Spleen (tissue), 11 donors: ENCODE measurements around the gene TRABD2B. TPM values are rescaled to one million over a fixed set of nuclear protein-coding genes. Genes with fewer than 3 reads are reported as not detected.

Source experiments
- DNase-seq: peaks from one replicate; pipeline ENCODE4 v3.0.0-alpha.2; 2020
- H3K27ac ChIP-seq, 8 donors: fragments of 200-600 bp; sonication (generic) in 7 of 8; 1 replicate in 4 of 8; 2 replicates in 4 of 8; pipeline versions ENCODE4 v1.5.0 to v1.8.0; 2016 to 2021; ENCODE audit warnings: inconsistent platforms in 4 of 8, mild to moderate bottlenecking in 4 of 8, moderate library complexity in 1 of 8
- H3K27me3 ChIP-seq, 7 donors: fragments of 200-600 bp; sonication (generic) in 6 of 7; replicated peaks in 1 of 7; 1 replicate in 4 of 7; 2 replicates in 3 of 7; pipeline versions ENCODE4 v1.5.0 to v1.8.0; 2016 to 2021; ENCODE audit warnings: inconsistent platforms in 3 of 7, mild to moderate bottlenecking in 1 of 7
- H3K36me3 ChIP-seq, 6 donors: fragments of 200-600 bp; sonication (generic) in 5 of 6; 1 replicate in 4 of 6; 2 replicates in 2 of 6; pipeline versions ENCODE4 v1.5.0 to v1.8.0; 2016 to 2021; ENCODE audit warnings: inconsistent platforms in 2 of 6
- H3K4me1 ChIP-seq, 6 donors: fragments of 200-600 bp; sonication (generic) in 5 of 6; 1 replicate in 3 of 6; 2 replicates in 3 of 6; pipeline versions ENCODE4 v1.5.0 to v1.8.0; 2016 to 2021; ENCODE audit warnings: inconsistent platforms in 3 of 6
- H3K4me3 ChIP-seq, 8 donors: fragments of 200-600 bp; sonication (generic) in 7 of 8; 1 replicate in 4 of 8; 2 replicates in 4 of 8; pipeline versions ENCODE4 v1.5.0 to v1.8.0; 2016 to 2021; ENCODE audit warnings: inconsistent platforms in 4 of 8, mild to moderate bottlenecking in 4 of 8, moderate library complexity in 2 of 8
- H3K9me3 ChIP-seq, 8 donors: fragments of 200-600 bp; sonication (generic) in 7 of 8; 1 replicate in 4 of 8; 2 replicates in 4 of 8; pipeline versions ENCODE4 v1.5.0 to v1.8.0; 2016 to 2021; ENCODE audit warnings: inconsistent platforms in 4 of 8
- CTCF ChIP-seq, 11 experiments: fragments of 200-600 bp in 7 of 11; fragments of 450-650 bp in 4 of 11; sonication (generic) in 4 of 11; IDR thresholded peaks in 8 of 11; conservative IDR thresholded peaks in 3 of 11; 1 replicate in 7 of 11; 2 replicates in 4 of 11; pipeline versions ENCODE4 v1.4.0 to v1.8.0; 2016 to 2021; ENCODE audit warnings: antibody characterized with exemption in 11 of 11, inconsistent platforms in 4 of 11, mild to moderate bottlenecking in 1 of 11
- POLR2A ChIP-seq, 3 donors: fragments of 450-650 bp; IDR thresholded peaks; one replicate each; pipeline ENCODE4 v1.5.1; 2017; ENCODE audit warnings: antibody characterized with exemption in 3 of 3, mild to moderate bottlenecking in 1 of 3
- POLR2AphosphoS5 ChIP-seq, 3 donors: sonication (generic); formaldehyde crosslinking; IDR thresholded peaks; one replicate each; pipeline ENCODE4 v1.5.1; 2017; ENCODE audit warnings: antibody characterized with exemption in 3 of 3
- WGBS, 5 donors: extraction: QIAGEN DNeasy Blood & Tissue Kit in 3 of 5; methylation state at CpG; one replicate each; pipeline versions ENCODE4 v1.1.5 to v1.1.7; 2013 to 2018; 5-methylcytosine and 5-hydroxymethylcytosine counted together
- intact Hi-C: fragments of 100-400 bp; cut with DNase I; formaldehyde crosslinking; loops from one replicate; pipeline ENCODE4 v1.15.0; 2023; ENCODE audit warnings: low total_unique reads
- polyA plus RNA-seq, 3 donors: library from polyadenylated mRNA; stranded (reverse); fragments of 200-250 nt; gene quantifications; one replicate each; pipeline ENCODE4 v1.2.1, GENCODE V29; 2013
- total RNA-seq, 7 donors: library from RNA; depleted of rRNA in 3 of 7; stranded (reverse); fragments of >200 nt in 3 of 7; fragmentation: NEBNext Ultra II Directional in 4 of 7; extraction: Animal tissue kit (Norgen Biotek cat#: 25700) in 4 of 7; gene quantifications; one replicate each; pipeline versions ENCODE4 v1.1.0 to v1.2.1, GENCODE V29; 2016 to 2021
- donor health status: healthy with polysubstance abuse.
- donor health status: DM: no; HTN: no; CAD: no; lungs with moderate emphysema.
- donor health status: DM: no; HTN: no; CAD: no.
- donor health status: Bipolar disorder and iron deficiency.
- donor health status: healthy.
- donor health status: DM: no; HTN: no; CAD: no.
- donor health status: DM: yes; HTN: yes; CAD: no.

Gene TRABD2B
- total and polyA plus RNA-seq, 10 donors = 0.11 to 3.5 (median 0.64) TPM

GRCh38 chr1:48040154-48040553 lies 43.0 kb upstream of the TRABD2B start:
- H3K27me3 ChIP-seq = peaks cover 0 to 5% (median 0%) of the 10 kb centered on the region in 7 donors
- peaks cover 0 to 23% (median 10%) of the 10 kb centered on the region in 6 donors for H3K4me1 ChIP-seq
- TF ChIP-seq POLR2A (IDR thresholded peaks at IDR 0.05) = no peak
- TF ChIP-seq CTCF (IDR thresholded peaks at IDR 0.05 in 8 of 11, conservative IDR thresholded peaks at IDR 0.05 in 3 of 11) = no peak
- TF ChIP-seq POLR2AphosphoS5 (IDR thresholded peaks at IDR 0.05) = no peak
- no peak for DNase-seq
- no peaks in the 10 kb centered on the region for H3K9me3 ChIP-seq
- peak overlapping the region in 1 of 8 donors; percentile 40 for H3K27ac ChIP-seq
- WGBS, 5 donors = 51 to 77% (median 67%) methylated on average over 6 of the region's 6 CpGs
- intact Hi-C loops = no loop called here
- no peak overlapping the region for H3K4me3 ChIP-seq
- H3K36me3 ChIP-seq = no peaks in the 10 kb centered on the region

GRCh38 chr1:48039088-48040054 lies 42.2 kb upstream of the TRABD2B start:
- Histone ChIP-seq H3K9me3 (no peaks in the 10 kb centered on the region), H3K4me3 (no peak overlapping the region), H3K27me3 (peaks cover 0 to 5% (median 0%) of the 10 kb centered on the region in 7 donors), H3K27ac (peak overlapping the region in 1 of 8 donors; percentile 40), H3K36me3 (no peaks in the 10 kb centered on the region), H3K4me1 (peaks cover 0 to 23% (median 10%) of the 10 kb centered on the region in 6 donors)
- intact Hi-C loops = no loop called here
- no peak for TF ChIP-seq POLR2A (IDR thresholded peaks at IDR 0.05)
- TF ChIP-seq CTCF (IDR thresholded peaks at IDR 0.05 in 8 of 11, conservative IDR thresholded peaks at IDR 0.05 in 3 of 11) = no peak
- no peak for TF ChIP-seq POLR2AphosphoS5 (IDR thresholded peaks at IDR 0.05)
- 41 to 53% (median 50%) methylated on average over 12 of the region's 12 CpGs for WGBS, 5 donors
- DNase-seq = no peak

GRCh38 chr1:48038270-48038767 lies 41.1 kb upstream of the TRABD2B start:
- no peaks in the 10 kb centered on the region for H3K9me3 ChIP-seq
- no peak overlapping the region for H3K4me3 ChIP-seq
- H3K4me1 ChIP-seq = peaks cover 0 to 17% (median 10%) of the 10 kb centered on the region in 6 donors
- H3K36me3 ChIP-seq = no peaks in the 10 kb centered on the region
- no peak overlapping the region for H3K27ac ChIP-seq
- peaks cover 0 to 5% (median 0%) of the 10 kb centered on the region in 7 donors for H3K27me3 ChIP-seq
- DNase-seq = no peak
- no peak for TF ChIP-seq POLR2AphosphoS5 (IDR thresholded peaks at IDR 0.05)
- TF ChIP-seq CTCF (IDR thresholded peaks at IDR 0.05 in 8 of 11, conservative IDR thresholded peaks at IDR 0.05 in 3 of 11) = no peak
- TF ChIP-seq POLR2A (IDR thresholded peaks at IDR 0.05) = no peak
- intact Hi-C loops = no loop called here
- WGBS, 5 donors = 79 to 93% (median 81%) methylated on average over 2 of the region's 2 CpGs
